H9 (cell line): ENCODE results near the gene GYPB. TPM values are rescaled to one million over a fixed set of nuclear protein-coding genes. Genes with fewer than 3 reads are reported as not detected.
"Not testable (repeated sequence)": the region's sequence is repeated elsewhere in the genome, so short reads cannot be mapped to it uniquely, and the experiment has no call there.

Experiments
- DNase-seq: peaks from one replicate; pipeline ENCODE4 v3.0.0-alpha.2; 2017
- H2AFZ ChIP-seq: one replicate; pipeline ENCODE4 v1.6.1; 2013; ENCODE audit warnings: mild to moderate bottlenecking, low read length, control low read depth, moderate library complexity
- H2AK5ac ChIP-seq: 2 replicates; pipeline ENCODE4 v1.6.1; 2013; ENCODE audit warnings: low read length, control low read depth, mixed read lengths; ENCODE audit not compliant: insufficient read length
- H2BK120ac ChIP-seq: one replicate; pipeline ENCODE4 v1.6.1; 2013; ENCODE audit warnings: low read depth, mild to moderate bottlenecking, low read length, control low read depth, inconsistent platforms; ENCODE audit not compliant: poor library complexity, severe bottlenecking
- H2BK12ac ChIP-seq: 2 replicates; pipeline ENCODE4 v1.6.1; 2013; ENCODE audit warnings: low read length, control low read depth, mixed read lengths, low read depth; ENCODE audit not compliant: insufficient read length
- H2BK15ac ChIP-seq: 2 replicates; pipeline ENCODE4 v1.6.1; 2013; ENCODE audit warnings: low read depth, low read length, control low read depth
- H2BK20ac ChIP-seq: one replicate; pipeline ENCODE4 v1.6.1; 2013; ENCODE audit warnings: low read depth, mild to moderate bottlenecking, low read length, control low read depth, inconsistent platforms; ENCODE audit not compliant: poor library complexity, severe bottlenecking
- H2BK5ac ChIP-seq: 2 replicates; pipeline ENCODE4 v1.6.1; 2013; ENCODE audit warnings: low read length, control low read depth, mixed read lengths; ENCODE audit not compliant: insufficient read length
- H3K14ac ChIP-seq: 2 replicates; pipeline ENCODE4 v1.6.1; 2013; ENCODE audit warnings: low read length, control low read depth; ENCODE audit not compliant: insufficient read depth
- H3K18ac ChIP-seq: 2 replicates; pipeline ENCODE4 v1.6.1; 2013; ENCODE audit warnings: low read depth, mild to moderate bottlenecking, mixed read lengths, low read length, control low read depth; ENCODE audit not compliant: insufficient read length
- H3K23ac ChIP-seq: 2 replicates; pipeline ENCODE4 v1.6.1; 2013; ENCODE audit warnings: low read length, control low read depth, mixed read lengths, low read depth; ENCODE audit not compliant: insufficient read length
- H3K23me2 ChIP-seq: 2 replicates; pipeline ENCODE4 v1.6.1; 2013; ENCODE audit warnings: low read depth, mild to moderate bottlenecking, mixed read lengths, low read length, control low read depth; ENCODE audit not compliant: insufficient read length, poor library complexity, severe bottlenecking
- H3K27ac ChIP-seq: 2 replicates; pipeline ENCODE4 v1.5.1; 2013; ENCODE audit warnings: low read length, control low read depth, mixed read lengths, low read depth; ENCODE audit not compliant: insufficient read length
- H3K27me3 ChIP-seq: 2 replicates; pipeline ENCODE4 v1.6.1; 2013; ENCODE audit warnings: low read length, control low read depth, inconsistent platforms; ENCODE audit not compliant: insufficient read depth
- H3K4ac ChIP-seq: 2 replicates; pipeline ENCODE4 v1.6.1; 2013; ENCODE audit warnings: low read depth, mild to moderate bottlenecking, control low read depth, inconsistent platforms, low read length, moderate library complexity
- H3K4me1 ChIP-seq: 2 replicates; pipeline ENCODE4 v1.6.1; 2013; ENCODE audit warnings: low read length, control low read depth, inconsistent platforms; ENCODE audit not compliant: insufficient read depth
- H3K4me2 ChIP-seq: 2 replicates; pipeline ENCODE4 v1.6.1; 2013; ENCODE audit warnings: low read length, control low read depth, mixed read lengths; ENCODE audit not compliant: insufficient read length, insufficient read depth
- H3K56ac ChIP-seq: 2 replicates; pipeline ENCODE4 v1.6.1; 2013; ENCODE audit warnings: low read depth, mild to moderate bottlenecking, mixed read lengths, low read length, control low read depth; ENCODE audit not compliant: insufficient read length
- H3K79me1 ChIP-seq: 2 replicates; pipeline ENCODE4 v1.6.1; 2013; ENCODE audit warnings: low read depth, mild to moderate bottlenecking, moderate library complexity, low read length, control low read depth, inconsistent platforms; ENCODE audit not compliant: insufficient read depth, poor library complexity, severe bottlenecking
- H3K79me2 ChIP-seq: 2 replicates; pipeline ENCODE4 v1.6.1; 2013; ENCODE audit warnings: low read length, control low read depth, inconsistent platforms; ENCODE audit not compliant: insufficient read depth
- H3K9ac ChIP-seq: 2 replicates; pipeline ENCODE4 v1.6.1; 2013; ENCODE audit warnings: low read length, control low read depth, mixed read lengths; ENCODE audit not compliant: insufficient read length; ENCODE audit errors: extremely low read depth
- H3K9me3 ChIP-seq: one replicate; pipeline ENCODE4 v1.6.1; 2013; ENCODE audit warnings: low read depth, low read length, inconsistent platforms; ENCODE audit not compliant: control insufficient read depth
- H3T11ph ChIP-seq: one replicate; pipeline ENCODE4 v1.6.1; 2013; ENCODE audit warnings: mild to moderate bottlenecking, low read length, control low read depth, inconsistent platforms
- H4K20me1 ChIP-seq: one replicate; pipeline ENCODE4 v1.6.1; 2013; ENCODE audit not compliant: control insufficient read depth, insufficient read length, insufficient read depth
- H4K5ac ChIP-seq: 2 replicates; pipeline ENCODE4 v1.6.1; 2013; ENCODE audit warnings: low read depth, mild to moderate bottlenecking, mixed read lengths, low read length, control low read depth; ENCODE audit not compliant: insufficient read length
- H4K8ac ChIP-seq: replicated peaks from 2 replicates; pipeline ENCODE4 v1.6.1; 2013; ENCODE audit warnings: low read length, control low read depth, mixed read lengths, low read depth; ENCODE audit not compliant: insufficient read length
- H4K91ac ChIP-seq: 2 replicates; pipeline ENCODE4 v1.6.1; 2013; ENCODE audit warnings: low read depth, mild to moderate bottlenecking, moderate library complexity, mixed read lengths, low read length, control low read depth; ENCODE audit not compliant: insufficient read length
- H3K27ac Mint-ChIP-seq, 3 experiments: 2 replicates in 2 of 3; 3 replicates in 1 of 3; pipeline ENCODE4 v1.8.0; 2020 to 2021; ENCODE audit warnings: mixed read lengths in 3 of 3, mild to moderate bottlenecking in 1 of 3, moderate library complexity in 1 of 3
- H3K27me3 Mint-ChIP-seq: 2 replicates; pipeline ENCODE4 v1.8.0; 2021; ENCODE audit warnings: low read depth, mild to moderate bottlenecking, moderate library complexity, mixed read lengths
- H3K36me3 Mint-ChIP-seq, 3 experiments: 2 replicates in 2 of 3; 3 replicates in 1 of 3; pipeline ENCODE4 v1.8.0; 2020 to 2021; ENCODE audit warnings: low read depth in 3 of 3, mixed read lengths in 3 of 3; ENCODE audit not compliant: insufficient read depth in 1 of 3
- H3K4me1 Mint-ChIP-seq, 2 experiments: 2 replicates each; pipeline ENCODE4 v1.8.0; 2020; ENCODE audit warnings: mixed read lengths in 2 of 2
- H3K4me3 Mint-ChIP-seq, 2 experiments: 2 replicates in 1 of 2; 3 replicates in 1 of 2; pipeline ENCODE4 v1.8.0; 2020 to 2021; ENCODE audit warnings: mild to moderate bottlenecking in 2 of 2, mixed read lengths in 2 of 2, moderate library complexity in 1 of 2
- H3K9me3 Mint-ChIP-seq, 2 experiments: 2 replicates in 1 of 2; 3 replicates in 1 of 2; pipeline ENCODE4 v1.8.0; 2020; ENCODE audit warnings: mild to moderate bottlenecking in 2 of 2, mixed read lengths in 2 of 2, moderate library complexity in 1 of 2
- WGBS: extraction: QIAGEN DNeasy Blood & Tissue Kit; methylation state at CpG from one replicate; pipeline ENCODE4 v1.1.7; 2013; ENCODE audit warnings: missing lambda C conversion rate, low lambda C conversion rate, mixed read lengths; ENCODE audit not compliant: insufficient read length; ENCODE audit errors: extremely low coverage; 5-methylcytosine and 5-hydroxymethylcytosine counted together
- total RNA-seq: library from RNA; stranded (reverse); gene quantifications from 2 replicates; pipeline ENCODE4 v1.2.1, GENCODE V29; 2021
- TF ChIP-seq, protein P1 (sequence below): fragments of 200-600 bp; sonication (generic); conservative IDR thresholded peaks from 3 replicates; pipeline ENCODE4 v1.8.0; 2021; ENCODE audit warnings: antibody characterized with exemption, mild to moderate bottlenecking

Gene GYPB
- total RNA-seq, 1 experiment from 2014 or later: not detected

DNA sequence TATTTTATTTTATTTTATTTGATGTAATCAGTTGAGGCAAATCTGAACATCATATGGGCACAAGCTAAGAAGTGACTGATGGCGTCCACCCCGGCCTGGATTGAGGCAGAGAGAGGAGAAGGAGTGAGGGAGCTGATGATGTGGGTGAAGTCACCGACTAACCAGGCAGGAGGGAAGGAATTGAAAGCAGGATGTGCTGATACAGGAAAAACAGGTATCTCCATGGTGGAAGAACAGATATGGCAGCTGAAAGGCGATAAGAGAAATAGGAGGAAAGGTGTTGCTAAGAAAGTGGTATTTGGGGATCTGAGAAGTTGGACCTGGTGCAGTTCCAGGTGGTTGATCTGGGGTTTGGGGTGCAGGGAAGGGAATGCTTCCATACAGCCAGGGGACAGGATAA, 37.6 kb upstream of the GYPB start:
- H3K27me3 ChIP-seq: no peaks in the 10 kb centered on the region
- H3K56ac ChIP-seq: no peak overlapping the region
- no peak overlapping the region for H2BK20ac ChIP-seq
- no peak overlapping the region for H2BK12ac ChIP-seq
- H2AFZ ChIP-seq: no peak overlapping the region
- no peaks in the 10 kb centered on the region for H3K9me3 ChIP-seq
- H3K4ac ChIP-seq: no peak overlapping the region
- Mint-ChIP-seq H3K36me3 (peaks cover 4 to 11% (median 9%) of the 10 kb centered on the region in 3 experiments), H3K9me3 (peaks cover 14 to 15% of the 10 kb centered on the region in 2 experiments), H3K4me1 (peaks cover 0 to 6% of the 10 kb centered on the region in 2 experiments; a peak in 1 of 4 replicates), H3K27me3 (no peaks in the 10 kb centered on the region), H3K27ac (no peak overlapping the region; a peak in 1 of 7 replicates), H3K4me3 (no peak overlapping the region)
- H4K91ac ChIP-seq: no peak overlapping the region
- no peak overlapping the region for H4K5ac ChIP-seq
- H3K79me2 ChIP-seq: no peaks in the 10 kb centered on the region
- no peaks in the 10 kb centered on the region for H3K23me2 ChIP-seq
- no peaks in the 10 kb centered on the region for H3K79me1 ChIP-seq
- H3K14ac ChIP-seq: no peak overlapping the region
- H2AK5ac ChIP-seq: no peak overlapping the region
- no peak for DNase-seq
- H3K23ac ChIP-seq: no peak overlapping the region
- TF ChIP-seq, protein P1, sequence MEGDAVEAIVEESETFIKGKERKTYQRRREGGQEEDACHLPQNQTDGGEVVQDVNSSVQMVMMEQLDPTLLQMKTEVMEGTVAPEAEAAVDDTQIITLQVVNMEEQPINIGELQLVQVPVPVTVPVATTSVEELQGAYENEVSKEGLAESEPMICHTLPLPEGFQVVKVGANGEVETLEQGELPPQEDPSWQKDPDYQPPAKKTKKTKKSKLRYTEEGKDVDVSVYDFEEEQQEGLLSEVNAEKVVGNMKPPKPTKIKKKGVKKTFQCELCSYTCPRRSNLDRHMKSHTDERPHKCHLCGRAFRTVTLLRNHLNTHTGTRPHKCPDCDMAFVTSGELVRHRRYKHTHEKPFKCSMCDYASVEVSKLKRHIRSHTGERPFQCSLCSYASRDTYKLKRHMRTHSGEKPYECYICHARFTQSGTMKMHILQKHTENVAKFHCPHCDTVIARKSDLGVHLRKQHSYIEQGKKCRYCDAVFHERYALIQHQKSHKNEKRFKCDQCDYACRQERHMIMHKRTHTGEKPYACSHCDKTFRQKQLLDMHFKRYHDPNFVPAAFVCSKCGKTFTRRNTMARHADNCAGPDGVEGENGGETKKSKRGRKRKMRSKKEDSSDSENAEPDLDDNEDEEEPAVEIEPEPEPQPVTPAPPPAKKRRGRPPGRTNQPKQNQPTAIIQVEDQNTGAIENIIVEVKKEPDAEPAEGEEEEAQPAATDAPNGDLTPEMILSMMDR: no peak
- no peaks in the 10 kb centered on the region for H3K4me1 ChIP-seq
- no peak overlapping the region for H3T11ph ChIP-seq
- no peak overlapping the region for H3K4me2 ChIP-seq
- WGBS: no CpG with 5 or more reads among the region's 4 CpGs
- H4K8ac ChIP-seq: no peak overlapping the region
- H3K9ac ChIP-seq: no peak overlapping the region
- H3K18ac ChIP-seq: no peak overlapping the region
- no peak overlapping the region for H2BK15ac ChIP-seq
- H2BK120ac ChIP-seq: no peak overlapping the region
- no peak overlapping the region for H2BK5ac ChIP-seq
- H4K20me1 ChIP-seq: no peaks in the 10 kb centered on the region
- no peak overlapping the region for H3K27ac ChIP-seq

DNA sequence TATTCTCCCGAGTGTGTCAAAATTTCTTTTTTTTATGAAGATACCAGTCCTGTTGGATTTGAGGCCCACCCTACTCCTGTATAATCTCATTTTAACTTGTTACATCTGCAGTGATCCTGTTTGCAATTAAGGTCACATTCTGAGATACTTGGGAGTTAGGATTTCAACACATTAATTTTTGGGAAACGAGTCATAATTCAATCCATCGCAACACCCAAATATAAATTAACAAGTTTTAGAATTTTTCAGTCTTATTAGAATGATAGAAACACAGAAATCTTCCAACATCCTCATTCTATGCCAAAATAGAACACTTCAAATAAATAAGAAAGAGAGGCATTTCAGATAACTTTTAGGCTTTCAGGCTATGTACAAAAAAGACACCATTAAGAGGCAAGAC, 36.2 kb upstream of the GYPB start:
- H4K5ac ChIP-seq, H3K56ac ChIP-seq, H2BK120ac ChIP-seq, H3K4me3 Mint-ChIP-seq, H2AK5ac ChIP-seq, H4K20me1 ChIP-seq, H3K4me1 ChIP-seq, H3K4me2 ChIP-seq, H2BK5ac ChIP-seq, DNase-seq, H3K79me1 ChIP-seq, H2BK15ac ChIP-seq, H3K18ac ChIP-seq, H3K9me3 ChIP-seq, H3K36me3 Mint-ChIP-seq, H3K9me3 Mint-ChIP-seq, H3K79me2 ChIP-seq, H3K27ac Mint-ChIP-seq, H3K9ac ChIP-seq, H3K27ac ChIP-seq, H3K4ac ChIP-seq, H3K4me1 Mint-ChIP-seq, H2BK20ac ChIP-seq, H3T11ph ChIP-seq, H4K91ac ChIP-seq, H4K8ac ChIP-seq, H2AFZ ChIP-seq, H3K23ac ChIP-seq, H3K14ac ChIP-seq, H3K27me3 ChIP-seq, H3K23me2 ChIP-seq, H3K27me3 Mint-ChIP-seq, H2BK12ac ChIP-seq: not testable (repeated sequence)
- WGBS: no CpG with 5 or more reads among the region's 3 CpGs
